HUES64 (cell line): ENCODE results near the gene SENP5.
"Not testable (repeated sequence)": the region's sequence is repeated elsewhere in the genome, so short reads cannot be mapped to it uniquely, and the experiment has no call there.

Experiments used
- H3K27ac ChIP-seq: 2 replicates; pipeline ENCODE4 v1.7.0; 2013; ENCODE audit warnings: low read depth, low read length, inconsistent platforms
- H3K27me3 ChIP-seq: 2 replicates; pipeline ENCODE4 v1.6.1; 2013; ENCODE audit warnings: mild to moderate bottlenecking, low read length; ENCODE audit not compliant: insufficient read depth
- H3K36me3 ChIP-seq: 2 replicates; pipeline ENCODE4 v1.6.1; 2013; ENCODE audit warnings: mild to moderate bottlenecking, low read length; ENCODE audit not compliant: insufficient read depth
- H3K4me1 ChIP-seq: 2 replicates; pipeline ENCODE4 v1.6.1; 2013; ENCODE audit warnings: mild to moderate bottlenecking, low read length, moderate library complexity; ENCODE audit not compliant: insufficient read depth
- H3K4me3 ChIP-seq: 2 replicates; pipeline ENCODE4 v1.5.1; 2013; ENCODE audit warnings: mild to moderate bottlenecking, low read length, moderate library complexity
- H3K9ac ChIP-seq: 2 replicates; pipeline ENCODE4 v1.6.1; 2013; ENCODE audit warnings: mild to moderate bottlenecking, low read depth, low read length
- H3K9me3 ChIP-seq: 2 replicates; pipeline ENCODE4 v1.6.1; 2013; ENCODE audit warnings: low read depth, low read length; ENCODE audit not compliant: insufficient read depth
- WGBS: fragments of 150-250, 120-280 bp; methylation state at CpG from one replicate; pipeline ENCODE4 v1.1.7; 2013; ENCODE audit warnings: missing lambda C conversion rate; 5-methylcytosine and 5-hydroxymethylcytosine counted together

SENP5 gene

GRCh38 chr3:196844235-196845219 lies 23.2 kb upstream of the SENP5 start:
- H3K9me3 ChIP-seq, result peaks cover 20% of the 10 kb centered on the region
- 89% methylated on average over 19 of the region's 22 CpGs for WGBS
- H3K27ac ChIP-seq, H3K4me3 ChIP-seq, H3K4me1 ChIP-seq, H3K9ac ChIP-seq, H3K27me3 ChIP-seq, H3K36me3 ChIP-seq: not testable (repeated sequence)

GRCh38 chr3:196848375-196848774 lies 19.3 kb upstream of the SENP5 start:
- not testable (repeated sequence) for H3K4me3 ChIP-seq, H3K27me3 ChIP-seq, H3K4me1 ChIP-seq, H3K27ac ChIP-seq, H3K9ac ChIP-seq, H3K36me3 ChIP-seq
- WGBS, result 87% methylated on average over 4 of the region's 4 CpGs
- peaks cover 28% of the 10 kb centered on the region for H3K9me3 ChIP-seq

GRCh38 chr3:196849180-196849741 lies 18.5 kb upstream of the SENP5 start:
- no peaks in the 10 kb centered on the region for H3K36me3 ChIP-seq
- H3K27me3 ChIP-seq, result no peaks in the 10 kb centered on the region
- 85% methylated on average over 11 of the region's 11 CpGs for WGBS
- H3K4me3 ChIP-seq, result no peak overlapping the region
- no peaks in the 10 kb centered on the region for H3K4me1 ChIP-seq
- no peak overlapping the region for H3K27ac ChIP-seq
- peaks cover 28% of the 10 kb centered on the region for H3K9me3 ChIP-seq
- H3K9ac ChIP-seq, result no peak overlapping the region

GRCh38 chr3:196863000-196863399 lies 4.7 kb upstream of the SENP5 start:
- not testable (repeated sequence) for H3K4me1 ChIP-seq, H3K9ac ChIP-seq, H3K27me3 ChIP-seq, H3K36me3 ChIP-seq, H3K9me3 ChIP-seq, H3K4me3 ChIP-seq, H3K27ac ChIP-seq
- 93% methylated on average over 8 of the region's 8 CpGs for WGBS

GRCh38 chr3:196867155-196867506 lies 589 bp upstream of the SENP5 start:
- 65% methylated on average over 6 of the region's 6 CpGs for WGBS
- Histone ChIP-seq H3K27ac (peak overlapping the region; percentile 61), H3K4me1 (peaks cover 8% of the 10 kb centered on the region), H3K36me3 (peaks cover 10% of the 10 kb centered on the region; the same call in 1 of the 2 replicates), H3K27me3 (no peaks in the 10 kb centered on the region), H3K9me3 (0 out of 2 replicates have a peak, but pooled peaks cover 8% of the 10 kb centered on the region), H3K9ac (peak overlapping the region; percentile 70), H3K4me3 (peak overlapping the region; percentile 98)

GRCh38 chr3:196868297-196868661 lies 559 bp downstream of the SENP5 start:
- H3K4me3 ChIP-seq, result peak overlapping the region; percentile 98
- H3K4me1 ChIP-seq, result peaks cover 8% of the 10 kb centered on the region
- no peaks in the 10 kb centered on the region for H3K27me3 ChIP-seq
- WGBS, result under 1% methylated on average over 28 of the region's 29 CpGs
- H3K27ac ChIP-seq, result peak overlapping the region; percentile 66; the same call in 1 of the 2 replicates
- H3K9ac ChIP-seq, result peak overlapping the region; percentile 83
- 0 out of 2 replicates have a peak, but pooled peaks cover 6% of the 10 kb centered on the region for H3K9me3 ChIP-seq
- peaks cover 10% of the 10 kb centered on the region; the same call in 1 of the 2 replicates for H3K36me3 ChIP-seq

GRCh38 chr3:196872316-196872715 lies 4.6 kb downstream of the SENP5 start:
- no peak overlapping the region for H3K9ac ChIP-seq
- H3K27me3 ChIP-seq, result no peaks in the 10 kb centered on the region
- H3K27ac ChIP-seq, result no peak overlapping the region
- no peaks in the 10 kb centered on the region for H3K9me3 ChIP-seq
- H3K36me3 ChIP-seq, result peaks cover 10% of the 10 kb centered on the region; the same call in 1 of the 2 replicates
- WGBS, result 99% methylated on average over 4 of the region's 4 CpGs
- H3K4me1 ChIP-seq, result peaks cover 7% of the 10 kb centered on the region
- no peak overlapping the region for H3K4me3 ChIP-seq

- 95% methylated on average over 7 of the region's 7 CpGs for WGBS
- not testable (repeated sequence) for H3K9ac ChIP-seq
These were observed 6.9 kb downstream of the SENP5 start for GRCh38 chr3:196874511-196875094.

GRCh38 chr3:196875258-196875657 lies 7.5 kb downstream of the SENP5 start:
- Histone ChIP-seq H3K27ac (no peak overlapping the region), H3K9me3 (no peaks in the 10 kb centered on the region), H3K4me1 (peaks cover 3% of the 10 kb centered on the region; the same call in 1 of the 2 replicates), H3K36me3 (peaks cover 9% of the 10 kb centered on the region; the same call in 1 of the 2 replicates), H3K9ac (no peak overlapping the region), H3K4me3 (no peak overlapping the region), H3K27me3 (no peaks in the 10 kb centered on the region)
- 85% methylated on average over 2 of the region's 2 CpGs for WGBS

More at GRCh38 chr3:196874511-196875094, 6.9 kb downstream of the SENP5 start:
- not testable (repeated sequence) for H3K36me3 ChIP-seq, H3K27me3 ChIP-seq, H3K4me1 ChIP-seq, H3K27ac ChIP-seq, H3K9me3 ChIP-seq, H3K4me3 ChIP-seq

GRCh38 chr3:196883361-196883760 lies 15.6 kb downstream of the SENP5 start:
- no peaks in the 10 kb centered on the region for H3K9me3 ChIP-seq
- H3K9ac ChIP-seq, result no peak overlapping the region
- peaks cover 29% of the 10 kb centered on the region for H3K36me3 ChIP-seq
- no peaks in the 10 kb centered on the region for H3K27me3 ChIP-seq
- no peak overlapping the region for H3K4me3 ChIP-seq
- no peak overlapping the region for H3K27ac ChIP-seq
- H3K4me1 ChIP-seq, result no peaks in the 10 kb centered on the region
- 90% methylated on average over 4 of the region's 4 CpGs for WGBS

GRCh38 chr3:196886144-196886543 lies 18.4 kb downstream of the SENP5 start:
- Histone ChIP-seq H3K9ac (no peak overlapping the region), H3K36me3 (peaks cover 32% of the 10 kb centered on the region), H3K27ac (no peak overlapping the region), H3K4me1 (no peaks in the 10 kb centered on the region), H3K27me3 (no peaks in the 10 kb centered on the region), H3K4me3 (no peak overlapping the region), H3K9me3 (no peaks in the 10 kb centered on the region)
- 82% methylated on average over 4 of the region's 4 CpGs for WGBS
